Measurements from ENCODE around the gene WNT5B. TPM values are rescaled to one million over a fixed set of nuclear protein-coding genes. Genes with fewer than 3 reads are reported as not detected.
A peak's percentile ranks its signal among the peaks of the same experiment; 100 is the strongest.

Gene WNT5B
- total RNA-seq, 2 donors from 2014 or later, result 1.5 to 3.0 TPM

GRCh38 chr12:1666215-1666614 lies 37.2 kb downstream of the WNT5B start:
- H3K4me1 ChIP-seq, result peaks cover 0 to 23% of the 10 kb centered on the region in 2 donors
- no peaks in the 10 kb centered on the region for H3K27me3 ChIP-seq
- TF ChIP-seq, protein P1, sequence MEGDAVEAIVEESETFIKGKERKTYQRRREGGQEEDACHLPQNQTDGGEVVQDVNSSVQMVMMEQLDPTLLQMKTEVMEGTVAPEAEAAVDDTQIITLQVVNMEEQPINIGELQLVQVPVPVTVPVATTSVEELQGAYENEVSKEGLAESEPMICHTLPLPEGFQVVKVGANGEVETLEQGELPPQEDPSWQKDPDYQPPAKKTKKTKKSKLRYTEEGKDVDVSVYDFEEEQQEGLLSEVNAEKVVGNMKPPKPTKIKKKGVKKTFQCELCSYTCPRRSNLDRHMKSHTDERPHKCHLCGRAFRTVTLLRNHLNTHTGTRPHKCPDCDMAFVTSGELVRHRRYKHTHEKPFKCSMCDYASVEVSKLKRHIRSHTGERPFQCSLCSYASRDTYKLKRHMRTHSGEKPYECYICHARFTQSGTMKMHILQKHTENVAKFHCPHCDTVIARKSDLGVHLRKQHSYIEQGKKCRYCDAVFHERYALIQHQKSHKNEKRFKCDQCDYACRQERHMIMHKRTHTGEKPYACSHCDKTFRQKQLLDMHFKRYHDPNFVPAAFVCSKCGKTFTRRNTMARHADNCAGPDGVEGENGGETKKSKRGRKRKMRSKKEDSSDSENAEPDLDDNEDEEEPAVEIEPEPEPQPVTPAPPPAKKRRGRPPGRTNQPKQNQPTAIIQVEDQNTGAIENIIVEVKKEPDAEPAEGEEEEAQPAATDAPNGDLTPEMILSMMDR (IDR thresholded peaks at IDR 0.05), result no peak
- no peak overlapping the region for H3K27ac ChIP-seq
- H3K9me3 ChIP-seq, result no peaks in the 10 kb centered on the region
- no peaks in the 10 kb centered on the region for H3K36me3 ChIP-seq
- DNase-seq (ENCODE audit: low spot score), result no peak
- H3K4me3 ChIP-seq, result no peak overlapping the region

DNA sequence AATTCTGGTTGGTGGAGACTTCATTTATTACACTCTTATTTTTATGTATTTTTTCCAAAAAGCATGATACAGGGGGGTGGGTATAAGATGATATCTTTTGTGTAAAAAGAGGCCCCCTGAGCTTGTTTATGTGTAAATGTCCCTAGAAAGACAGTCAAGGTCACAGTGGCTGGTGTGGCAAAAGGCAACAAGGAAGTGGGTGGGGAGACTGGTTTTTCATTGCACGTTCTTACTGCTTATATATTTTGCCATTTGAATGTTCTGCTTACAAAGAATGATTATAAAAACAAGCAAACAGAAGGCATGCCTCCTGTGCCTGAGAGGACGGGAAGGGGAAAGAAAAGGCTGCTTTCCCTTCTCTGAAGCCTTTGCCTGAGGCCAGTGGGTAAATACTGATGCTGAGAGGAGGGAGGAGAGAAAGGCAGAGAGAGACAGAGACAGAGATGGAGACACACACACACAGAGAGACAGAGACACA lies 37.7 kb downstream of the WNT5B start:
- no peaks in the 10 kb centered on the region for H3K9me3 ChIP-seq
- H3K27me3 ChIP-seq, result no peaks in the 10 kb centered on the region
- TF ChIP-seq, protein P1 (IDR thresholded peaks at IDR 0.05), result no peak
- H3K4me3 ChIP-seq, result no peak overlapping the region
- no peak for DNase-seq (ENCODE audit: low spot score)
- H3K27ac ChIP-seq, result peak overlapping the region; percentile 16 to 31
- peaks cover 0 to 23% of the 10 kb centered on the region in 2 donors for H3K4me1 ChIP-seq
- no peaks in the 10 kb centered on the region for H3K36me3 ChIP-seq

DNA sequence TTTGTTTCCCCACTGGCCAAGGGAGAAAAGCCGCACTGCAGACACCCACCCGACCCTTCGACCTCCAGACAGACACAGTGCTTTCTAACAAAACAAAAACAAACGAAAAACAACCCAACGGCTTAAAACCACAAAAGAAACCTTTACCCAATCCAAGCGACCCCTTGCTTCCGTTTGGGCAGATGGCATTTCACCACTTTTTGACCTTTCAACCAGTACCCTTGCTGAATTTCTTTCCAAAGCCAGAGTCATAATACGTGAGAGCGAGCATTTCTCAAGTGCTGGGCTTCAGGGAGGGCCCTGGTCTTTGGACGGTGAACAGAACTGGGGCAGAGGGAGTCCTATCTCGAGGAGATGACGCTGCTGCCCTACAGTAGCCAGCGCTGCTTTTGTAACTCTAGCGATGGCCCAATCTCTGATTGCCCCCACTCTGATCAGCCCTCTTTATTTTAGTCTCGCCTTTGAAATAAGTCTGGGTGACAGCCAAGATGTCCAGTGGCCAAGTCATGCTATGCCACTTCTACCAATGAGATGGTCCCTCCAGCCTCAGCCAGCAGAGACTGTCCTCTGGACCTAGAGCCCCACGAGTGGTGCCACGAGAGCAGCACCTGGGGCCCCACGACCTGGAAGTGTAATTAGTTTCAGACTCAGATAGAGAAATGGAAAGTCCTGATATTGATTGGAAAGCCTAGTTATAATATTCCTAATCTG lies 40.0 kb downstream of the WNT5B start:
- Histone ChIP-seq H3K36me3 (no peaks in the 10 kb centered on the region), H3K4me3 (no peak overlapping the region), H3K4me1 (peaks cover 0 to 18% of the 10 kb centered on the region in 2 donors), H3K27me3 (no peaks in the 10 kb centered on the region), H3K27ac (peak overlapping the region; percentile 60 to 69), H3K9me3 (no peaks in the 10 kb centered on the region)
- TF ChIP-seq, protein P1 (IDR thresholded peaks at IDR 0.05), result no peak
- DNase-seq (ENCODE audit: low spot score), result peak; percentile 74

GRCh38 chr12:1670358-1671268 lies 41.6 kb downstream of the WNT5B start:
- Histone ChIP-seq H3K27ac (peak overlapping the region in 1 of 2 donors; percentile 69), H3K36me3 (no peaks in the 10 kb centered on the region), H3K9me3 (no peaks in the 10 kb centered on the region), H3K4me3 (no peak overlapping the region), H3K27me3 (no peaks in the 10 kb centered on the region), H3K4me1 (peaks cover 0 to 18% of the 10 kb centered on the region in 2 donors)
- TF ChIP-seq, protein P1 (IDR thresholded peaks at IDR 0.05), result no peak
- peak; percentile 30 for DNase-seq (ENCODE audit: low spot score)

GRCh38 chr12:1676043-1676442 lies 47.0 kb downstream of the WNT5B start:
- Histone ChIP-seq H3K27me3 (no peaks in the 10 kb centered on the region), H3K36me3 (no peaks in the 10 kb centered on the region), H3K4me1 (peaks cover 0 to 9% of the 10 kb centered on the region in 2 donors), H3K9me3 (peaks cover 0 to 7% of the 10 kb centered on the region in 2 donors), H3K4me3 (no peak overlapping the region), H3K27ac (no peak overlapping the region)
- TF ChIP-seq, protein P1 (IDR thresholded peaks at IDR 0.05), result no peak
- no peak for DNase-seq (ENCODE audit: low spot score)
